Peyer's patch (tissue), 4 donors: ENCODE data around the gene PPM1L.

Experiments
- CTCF ChIP-seq, 6 experiments: fragments of 450-650 bp in 4 of 6; fragments of 200-600 bp in 2 of 6; sonication (generic) in 1 of 6; IDR thresholded peaks; one replicate each; pipeline ENCODE4 v1.5.1; 2017 to 2019; ENCODE audit warnings: antibody characterized with exemption in 6 of 6, mild to moderate bottlenecking in 3 of 6, moderate library complexity in 1 of 6
- POLR2A ChIP-seq, 2 donors: fragments of 450-650 bp; IDR thresholded peaks; one replicate each; pipeline ENCODE4 v1.5.1; 2017; ENCODE audit warnings: antibody characterized with exemption in 2 of 2, mild to moderate bottlenecking in 2 of 2, moderate library complexity in 2 of 2

- TF ChIP-seq CTCF (IDR thresholded peaks at IDR 0.05) (peak in 3 of 6 experiments; percentile 29 to 43 (median 32)), POLR2A (IDR thresholded peaks at IDR 0.05) (no peak)
Measured at GRCh38 chr3:161096771-161097367, 340.8 kb downstream of the PPM1L start.
